ENCODE results near the gene TMBIM1.

TMBIM1 gene

GRCh38 chr2:218280260-218280870 lies 11.9 kb downstream of the TMBIM1 start:
- Histone ChIP-seq H3K4me3 (replicated peaks; ENCODE audit: insufficient read depth, low read length) (no peak overlapping the region), H3K27ac (replicated peaks) (no peak overlapping the region), H3K27me3 (ENCODE audit: insufficient read depth, poor library complexity, severe bottlenecking) (no peaks in the 10 kb centered on the region)
- TF ChIP-seq SPI1 (IDR thresholded peaks at IDR 0.05; ENCODE audit: borderline replicate concordance, low read depth) (no peak), CTCF (IDR thresholded peaks at IDR 0.05; ENCODE audit: insufficient read depth, low read length) (no peak), GABPA (IDR thresholded peaks at IDR 0.05; ENCODE audit: low read depth) (no peak), POLR2AphosphoS5 (IDR thresholded peaks at IDR 0.05; ENCODE audit: low read depth) (no peak)
- TF ChIP-seq, protein P1, sequence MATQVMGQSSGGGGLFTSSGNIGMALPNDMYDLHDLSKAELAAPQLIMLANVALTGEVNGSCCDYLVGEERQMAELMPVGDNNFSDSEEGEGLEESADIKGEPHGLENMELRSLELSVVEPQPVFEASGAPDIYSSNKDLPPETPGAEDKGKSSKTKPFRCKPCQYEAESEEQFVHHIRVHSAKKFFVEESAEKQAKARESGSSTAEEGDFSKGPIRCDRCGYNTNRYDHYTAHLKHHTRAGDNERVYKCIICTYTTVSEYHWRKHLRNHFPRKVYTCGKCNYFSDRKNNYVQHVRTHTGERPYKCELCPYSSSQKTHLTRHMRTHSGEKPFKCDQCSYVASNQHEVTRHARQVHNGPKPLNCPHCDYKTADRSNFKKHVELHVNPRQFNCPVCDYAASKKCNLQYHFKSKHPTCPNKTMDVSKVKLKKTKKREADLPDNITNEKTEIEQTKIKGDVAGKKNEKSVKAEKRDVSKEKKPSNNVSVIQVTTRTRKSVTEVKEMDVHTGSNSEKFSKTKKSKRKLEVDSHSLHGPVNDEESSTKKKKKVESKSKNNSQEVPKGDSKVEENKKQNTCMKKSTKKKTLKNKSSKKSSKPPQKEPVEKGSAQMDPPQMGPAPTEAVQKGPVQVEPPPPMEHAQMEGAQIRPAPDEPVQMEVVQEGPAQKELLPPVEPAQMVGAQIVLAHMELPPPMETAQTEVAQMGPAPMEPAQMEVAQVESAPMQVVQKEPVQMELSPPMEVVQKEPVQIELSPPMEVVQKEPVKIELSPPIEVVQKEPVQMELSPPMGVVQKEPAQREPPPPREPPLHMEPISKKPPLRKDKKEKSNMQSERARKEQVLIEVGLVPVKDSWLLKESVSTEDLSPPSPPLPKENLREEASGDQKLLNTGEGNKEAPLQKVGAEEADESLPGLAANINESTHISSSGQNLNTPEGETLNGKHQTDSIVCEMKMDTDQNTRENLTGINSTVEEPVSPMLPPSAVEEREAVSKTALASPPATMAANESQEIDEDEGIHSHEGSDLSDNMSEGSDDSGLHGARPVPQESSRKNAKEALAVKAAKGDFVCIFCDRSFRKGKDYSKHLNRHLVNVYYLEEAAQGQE (IDR thresholded peaks at IDR 0.05; ENCODE audit: insufficient replicate concordance, low read depth): no peak
- DNase-seq (ENCODE audit: low read depth in 1 of 2, low spot score in 1 of 2): no peak

- DNase-seq (ENCODE audit: low read depth in 1 of 2, low spot score in 1 of 2): no peak
- TF ChIP-seq POLR2AphosphoS5 (IDR thresholded peaks at IDR 0.05; ENCODE audit: low read depth): no peak
- TF ChIP-seq, protein P1 (IDR thresholded peaks at IDR 0.05; ENCODE audit: insufficient replicate concordance, low read depth): no peak
- no peak for TF ChIP-seq SPI1 (IDR thresholded peaks at IDR 0.05; ENCODE audit: borderline replicate concordance, low read depth)
- no peak for TF ChIP-seq CTCF (IDR thresholded peaks at IDR 0.05; ENCODE audit: insufficient read depth, low read length)
- no peak for TF ChIP-seq GABPA (IDR thresholded peaks at IDR 0.05; ENCODE audit: low read depth)
- Histone ChIP-seq H3K27ac (replicated peaks) (no peak overlapping the region), H3K27me3 (ENCODE audit: insufficient read depth, poor library complexity, severe bottlenecking) (no peaks in the 10 kb centered on the region), H3K4me3 (replicated peaks; ENCODE audit: insufficient read depth, low read length) (no peak overlapping the region)
Observed at GRCh38 chr2:218278531-218279360, 13.6 kb downstream of the TMBIM1 start.

DNA sequence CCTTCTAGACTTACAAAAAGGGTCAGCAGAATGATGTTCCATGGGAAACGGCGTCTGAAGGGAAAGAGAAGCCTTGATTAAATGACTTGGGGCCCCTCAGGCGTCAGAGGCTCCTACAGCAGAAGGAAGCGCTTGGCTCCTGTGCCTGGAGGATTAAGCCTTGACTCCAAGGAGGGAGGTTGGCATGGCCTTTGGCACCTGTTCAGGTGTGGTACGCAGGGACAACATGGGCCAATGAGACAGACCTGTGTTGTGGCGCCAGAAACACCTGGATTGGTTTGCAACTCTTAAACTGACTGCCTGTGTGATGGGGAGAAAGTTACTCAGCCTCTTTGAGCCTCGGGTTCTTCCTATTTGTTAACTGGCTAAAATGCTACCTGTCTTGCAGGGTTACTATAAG lies 14.4 kb downstream of the TMBIM1 start:
- H3K27ac ChIP-seq (replicated peaks): no peak overlapping the region
- TF ChIP-seq POLR2AphosphoS5 (IDR thresholded peaks at IDR 0.05; ENCODE audit: low read depth): no peak
- TF ChIP-seq, protein P1 (IDR thresholded peaks at IDR 0.05; ENCODE audit: insufficient replicate concordance, low read depth): no peak
- TF ChIP-seq GABPA (IDR thresholded peaks at IDR 0.05; ENCODE audit: low read depth): no peak
- no peak for TF ChIP-seq CTCF (IDR thresholded peaks at IDR 0.05; ENCODE audit: insufficient read depth, low read length)
- TF ChIP-seq SPI1 (IDR thresholded peaks at IDR 0.05; ENCODE audit: borderline replicate concordance, low read depth): no peak
- H3K27me3 ChIP-seq (ENCODE audit: insufficient read depth, poor library complexity, severe bottlenecking): no peaks in the 10 kb centered on the region
- DNase-seq (ENCODE audit: low read depth in 1 of 2, low spot score in 1 of 2): no peak
- no peak overlapping the region for H3K4me3 ChIP-seq (replicated peaks; ENCODE audit: insufficient read depth, low read length)

Data from HL-60 (cell line).